Kasumi-1 (cell line): ENCODE results near the gene HK1.

Source experiments
- DNase-seq, 2 experiments: peaks; one replicate each; lab custom pipeline; 2025; lab: John Stamatoyannopoulos, UW

Gene HK1

GRCh38 chr10:69346776-69347175, 68.5 kb downstream of the HK1 start:
- DNase-seq, result peak in 1 of 2 experiments; percentile 5

- DNase-seq, result peak; percentile 91 to 98
Observed at GRCh38 chr10:69348816-69349541, 70.7 kb downstream of the HK1 start.

- no peak for DNase-seq
Observed at GRCh38 chr10:69349542-69349888, 71.2 kb downstream of the HK1 start.

GRCh38 chr10:69351589-69351988, 73.3 kb downstream of the HK1 start:
- DNase-seq, result no peak

GRCh38 chr10:69352569-69353264, 74.4 kb downstream of the HK1 start:
- DNase-seq, result no peak

GRCh38 chr10:69353977-69354635, 75.8 kb downstream of the HK1 start:
- DNase-seq, result no peak

- DNase-seq, result no peak
Observed at GRCh38 chr10:69356187-69356586, 77.9 kb downstream of the HK1 start.

GRCh38 chr10:69358148-69358795, 80.0 kb downstream of the HK1 start:
- no peak for DNase-seq

GRCh38 chr10:69359148-69359547, 80.9 kb downstream of the HK1 start:
- DNase-seq, result peak; percentile 35 to 36

- no peak for DNase-seq
Observed at GRCh38 chr10:69359594-69359993, 81.3 kb downstream of the HK1 start.

- DNase-seq, result no peak
Observed at GRCh38 chr10:69360485-69361302, 82.4 kb downstream of the HK1 start.

- no peak for DNase-seq
Observed at GRCh38 chr10:69361303-69361614, 83.0 kb downstream of the HK1 start.

GRCh38 chr10:69362471-69362954, 84.2 kb downstream of the HK1 start:
- DNase-seq, result no peak

GRCh38 chr10:69363666-69364065, 85.4 kb downstream of the HK1 start:
- DNase-seq, result no peak

- no peak for DNase-seq
Observed at GRCh38 chr10:69364232-69364940, 86.1 kb downstream of the HK1 start.

GRCh38 chr10:69366738-69367137, 88.4 kb downstream of the HK1 start:
- DNase-seq, result no peak

- DNase-seq, result no peak
Observed at GRCh38 chr10:69367469-69367868, 89.2 kb downstream of the HK1 start.

- no peak for DNase-seq
Observed at GRCh38 chr10:69372126-69372980, 94.1 kb downstream of the HK1 start.

- no peak for DNase-seq
Observed at GRCh38 chr10:69374242-69374641, 95.9 kb downstream of the HK1 start.

GRCh38 chr10:69374931-69375306, 96.6 kb downstream of the HK1 start:
- DNase-seq, result no peak
